ENCODE results near the gene ADCY1.

ADCY1 gene

GRCh38 chr7:45624392-45624760 lies 50.2 kb downstream of the ADCY1 start:
- DNase-seq (ENCODE audit: low read depth in 2 of 2), result no peak

- DNase-seq (ENCODE audit: low read depth in 2 of 2), result no peak
Measured at GRCh38 chr7:45625067-45625466, 50.9 kb downstream of the ADCY1 start.

- no peak for DNase-seq (ENCODE audit: low read depth in 2 of 2)
Measured at GRCh38 chr7:45625714-45626440, 51.7 kb downstream of the ADCY1 start.

GRCh38 chr7:45626441-45627430 lies 52.6 kb downstream of the ADCY1 start:
- DNase-seq (ENCODE audit: low read depth in 2 of 2), result no peak

GRCh38 chr7:45627691-45628456 lies 53.7 kb downstream of the ADCY1 start:
- no peak for DNase-seq (ENCODE audit: low read depth in 2 of 2)

GRCh38 chr7:45631569-45631968 lies 57.4 kb downstream of the ADCY1 start:
- no peak for DNase-seq (ENCODE audit: low read depth in 2 of 2)

GRCh38 chr7:45636733-45637132 lies 62.6 kb downstream of the ADCY1 start:
- no peak for DNase-seq (ENCODE audit: low read depth in 2 of 2)

GRCh38 chr7:45638916-45639315 lies 64.7 kb downstream of the ADCY1 start:
- no peak for DNase-seq (ENCODE audit: low read depth in 2 of 2)

- no peak for DNase-seq (ENCODE audit: low read depth in 2 of 2)
Measured at GRCh38 chr7:45642044-45642443, 67.9 kb downstream of the ADCY1 start.

GRCh38 chr7:45643630-45644029 lies 69.5 kb downstream of the ADCY1 start:
- no peak for DNase-seq (ENCODE audit: low read depth in 2 of 2)

GRCh38 chr7:45644237-45644636 lies 70.1 kb downstream of the ADCY1 start:
- DNase-seq (ENCODE audit: low read depth in 2 of 2), result no peak

- no peak for DNase-seq (ENCODE audit: low read depth in 2 of 2)
Measured at GRCh38 chr7:45645141-45645969, 71.2 kb downstream of the ADCY1 start.

- no peak for DNase-seq (ENCODE audit: low read depth in 2 of 2)
Measured at GRCh38 chr7:45646207-45646821, 72.1 kb downstream of the ADCY1 start.

- DNase-seq (ENCODE audit: low read depth in 2 of 2), result no peak
Measured at GRCh38 chr7:45646996-45647825, 73.0 kb downstream of the ADCY1 start.

GRCh38 chr7:45647967-45648670 lies 74.0 kb downstream of the ADCY1 start:
- DNase-seq (ENCODE audit: low read depth in 2 of 2), result no peak

GRCh38 chr7:45648671-45648995 lies 74.5 kb downstream of the ADCY1 start:
- no peak for DNase-seq (ENCODE audit: low read depth in 2 of 2)

- DNase-seq (ENCODE audit: low read depth in 2 of 2), result no peak
Measured at GRCh38 chr7:45649560-45650346, 75.6 kb downstream of the ADCY1 start.

Measured in fibroblast of skin of left biceps (primary cell).